RPMI8226 (cell line): ENCODE measurements around the gene PRAME.
"Not testable (repeated sequence)": the region's sequence is repeated elsewhere in the genome, so short reads cannot be mapped to it uniquely, and the experiment has no call there.

Experiments used
- DNase-seq: peaks from one replicate; pipeline ENCODE4 v3.0.0-alpha.2; 2015

Gene PRAME

DNA sequence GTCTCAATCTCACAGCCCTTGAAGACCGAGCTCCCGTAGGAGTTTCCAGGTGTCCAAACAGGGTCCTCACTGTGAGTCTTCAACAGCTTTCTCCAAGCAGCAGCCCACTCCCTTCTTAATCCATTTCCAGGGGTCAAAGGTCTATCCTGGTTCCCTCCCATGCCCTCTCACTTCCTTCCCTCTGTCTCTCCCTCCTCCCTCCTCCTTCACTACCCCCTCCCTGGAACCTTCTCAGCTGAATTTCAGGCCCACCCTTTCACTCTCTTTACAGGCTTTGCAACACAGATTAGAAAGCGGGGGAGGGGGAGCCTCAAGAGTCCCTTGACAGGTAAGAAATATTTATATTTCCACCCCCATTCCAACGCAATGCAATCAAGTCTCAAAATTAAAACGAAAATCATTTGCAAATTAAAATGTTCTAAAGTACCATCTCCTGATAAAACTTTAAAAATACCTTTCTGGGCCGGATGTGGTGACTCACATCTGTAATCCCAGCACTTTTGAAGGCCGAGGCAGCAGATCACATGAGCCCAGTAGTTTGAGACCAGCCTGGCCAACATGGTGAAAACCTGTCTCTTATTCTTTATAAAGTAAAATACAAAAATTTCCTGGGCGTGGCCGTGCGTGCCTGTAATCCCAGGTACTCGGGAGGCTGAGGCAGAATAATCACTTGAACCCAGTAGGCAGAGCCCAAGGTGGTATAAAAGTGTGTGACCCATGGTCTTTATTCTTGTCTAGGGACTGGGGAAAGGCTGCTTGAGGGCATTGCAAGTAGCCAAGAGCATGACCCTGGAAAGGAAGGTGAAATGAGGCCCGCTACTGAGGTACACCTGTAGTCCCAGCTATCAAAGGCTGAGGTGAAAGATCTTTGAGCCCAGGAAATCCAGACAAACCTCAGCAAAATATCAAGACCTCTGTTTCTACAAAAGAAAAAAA, 38.1 kb downstream of the PRAME start:
- no peak for DNase-seq

DNA sequence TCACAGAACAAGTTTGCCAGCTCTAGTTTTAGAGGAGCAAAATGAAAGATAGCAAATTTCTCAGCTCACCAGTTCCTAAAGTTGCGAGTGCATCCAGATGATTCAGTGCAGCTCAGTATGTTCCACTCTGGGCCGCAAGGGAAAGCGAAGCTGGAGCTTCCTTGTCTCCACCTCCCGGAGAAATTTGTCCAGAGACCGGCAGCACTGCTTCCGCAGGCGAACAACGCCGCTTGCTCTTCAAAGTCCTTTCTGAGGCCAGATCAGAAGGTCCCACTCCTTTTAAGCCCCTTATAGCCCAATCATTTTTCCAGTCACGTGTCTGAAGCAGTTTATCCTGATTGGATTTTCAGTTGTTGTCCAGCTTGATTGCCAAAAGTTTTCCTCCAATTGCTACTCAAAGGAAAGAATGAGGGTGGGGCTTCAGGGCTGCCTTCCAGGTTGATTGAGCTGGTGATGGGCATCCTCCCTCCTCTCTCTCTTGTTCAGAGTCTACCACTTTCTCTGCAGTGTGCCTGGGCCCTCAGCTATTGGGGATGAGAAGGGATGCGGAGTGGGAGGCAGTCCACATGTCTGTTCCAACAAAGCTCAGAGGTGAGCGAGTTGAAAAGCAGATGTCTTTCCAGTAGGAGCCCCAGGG, 38.9 kb downstream of the PRAME start, which contains the start of gene ZNF280A:
TSS of gene ZNF280A (minus strand) at position 251 of the 637 bp plus-strand sequence. CDS start 4,640 bp downstream, outside the sequence.
- DNase-seq, result no peak

DNA sequence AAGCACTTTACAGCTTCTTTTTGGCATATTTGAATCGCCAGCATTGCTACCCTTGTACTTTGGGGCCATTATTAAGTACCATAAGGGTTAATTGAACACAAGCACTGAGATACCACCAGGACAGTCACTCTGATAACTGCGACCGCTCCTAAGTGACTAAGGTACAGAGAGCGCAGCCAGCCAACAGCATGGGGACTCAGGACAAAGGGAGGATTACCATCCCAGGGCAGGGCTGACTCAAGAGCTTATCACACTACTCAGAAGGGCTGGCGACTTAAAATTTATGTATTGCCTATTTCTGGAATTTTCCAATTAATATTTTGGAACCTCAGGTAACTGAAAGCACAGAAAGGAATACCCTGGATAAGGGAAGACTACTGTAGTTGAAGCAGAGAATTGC, 39.5 kb downstream of the PRAME start:
- no peak for DNase-seq

DNA sequence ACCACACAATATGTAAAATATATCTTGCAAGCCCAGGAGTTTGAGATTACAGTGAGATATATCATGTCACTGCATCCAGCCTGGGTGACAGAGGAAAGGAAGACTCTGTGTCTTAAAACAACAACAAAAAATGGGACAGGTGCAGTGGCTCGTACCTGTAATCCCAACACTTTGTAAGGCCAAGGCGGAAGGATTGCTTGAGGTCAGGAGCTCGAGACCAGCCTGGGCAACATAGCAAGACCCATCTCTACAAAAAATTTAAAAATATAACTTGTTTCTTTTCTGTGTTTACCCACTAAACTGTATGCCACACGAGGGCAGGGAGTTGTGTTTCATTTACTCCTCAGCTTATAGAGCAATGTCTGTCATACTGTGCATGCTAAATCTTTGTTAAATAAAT, 42.1 kb downstream of the PRAME start:
- no peak for DNase-seq

DNA sequence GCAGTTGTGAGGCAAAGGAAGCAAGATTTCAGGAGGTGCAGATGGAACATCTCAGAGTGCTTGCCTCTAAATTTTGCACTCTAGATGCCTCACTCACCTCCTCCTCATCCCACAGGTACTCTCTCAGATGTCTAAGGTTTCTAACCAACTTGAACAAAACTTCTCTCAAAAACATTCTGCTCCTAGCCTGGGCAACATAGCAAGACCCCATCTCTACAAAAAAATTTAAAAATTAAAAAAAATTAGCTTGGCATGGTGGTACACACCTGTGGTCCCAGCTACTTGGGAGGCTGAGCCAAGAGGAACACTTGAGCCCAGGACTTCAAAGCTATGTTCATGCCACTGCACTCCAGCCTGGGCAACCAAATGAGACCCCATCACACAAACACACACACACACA, 43.2 kb downstream of the PRAME start:
- no peak for DNase-seq

DNA sequence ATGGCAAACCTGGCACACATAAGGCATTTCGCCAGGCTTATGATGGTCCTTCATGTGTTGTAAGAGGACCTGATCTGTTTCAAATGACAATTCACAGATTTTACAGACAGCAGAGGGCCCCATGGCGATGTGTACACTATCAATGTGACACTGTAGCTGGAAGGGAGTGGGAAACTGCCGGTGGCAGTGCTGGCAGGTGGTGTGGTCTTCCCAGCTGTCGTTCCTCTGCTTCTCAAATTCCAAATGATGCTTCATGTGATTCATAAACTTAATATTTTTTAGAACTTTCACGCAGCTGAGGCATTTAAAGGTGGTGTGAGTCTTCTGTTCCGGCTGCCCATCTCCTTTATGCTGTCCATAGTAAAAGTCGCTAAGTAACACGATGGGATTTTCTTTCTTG, 44.6 kb downstream of the PRAME start:
- DNase-seq, result not testable (repeated sequence)

DNA sequence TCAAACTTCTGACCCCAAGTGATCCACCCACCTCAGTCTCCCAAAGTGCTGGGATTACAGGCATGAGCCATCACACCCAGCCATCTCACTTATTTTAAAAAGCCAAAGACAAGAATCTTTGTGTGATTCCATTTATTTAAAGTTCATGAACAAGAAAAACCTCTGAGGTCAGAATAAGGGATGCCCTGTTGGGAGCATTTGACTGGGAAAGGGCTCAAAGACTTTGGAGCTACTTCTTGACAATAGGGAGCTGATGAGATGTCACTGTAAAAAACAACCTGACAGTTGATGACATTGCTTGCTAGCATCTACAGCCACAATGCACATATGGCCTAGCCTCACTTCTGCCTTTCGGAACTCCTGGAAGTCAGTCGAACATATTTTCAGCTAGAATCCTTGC, 45.4 kb downstream of the PRAME start:
- DNase-seq, result no peak

DNA sequence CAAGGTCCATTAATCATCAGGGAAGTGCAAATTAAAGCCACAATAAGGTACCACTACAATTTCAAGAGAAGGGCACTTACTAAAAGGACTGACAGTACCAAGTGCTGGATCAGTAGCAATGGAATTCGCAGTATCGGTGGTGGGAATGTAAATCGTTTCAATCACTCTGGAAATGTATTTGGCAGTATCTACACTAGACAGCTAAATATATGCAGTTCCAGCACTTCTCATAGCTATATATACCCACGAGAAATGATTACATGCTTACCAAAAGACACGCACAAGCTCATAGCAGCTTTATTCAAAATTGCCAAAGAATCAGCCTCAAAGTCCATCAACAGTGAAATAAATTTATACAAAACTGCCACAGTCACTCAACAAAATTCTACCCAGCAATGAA, 46.1 kb downstream of the PRAME start:
- DNase-seq, result no peak

DNA sequence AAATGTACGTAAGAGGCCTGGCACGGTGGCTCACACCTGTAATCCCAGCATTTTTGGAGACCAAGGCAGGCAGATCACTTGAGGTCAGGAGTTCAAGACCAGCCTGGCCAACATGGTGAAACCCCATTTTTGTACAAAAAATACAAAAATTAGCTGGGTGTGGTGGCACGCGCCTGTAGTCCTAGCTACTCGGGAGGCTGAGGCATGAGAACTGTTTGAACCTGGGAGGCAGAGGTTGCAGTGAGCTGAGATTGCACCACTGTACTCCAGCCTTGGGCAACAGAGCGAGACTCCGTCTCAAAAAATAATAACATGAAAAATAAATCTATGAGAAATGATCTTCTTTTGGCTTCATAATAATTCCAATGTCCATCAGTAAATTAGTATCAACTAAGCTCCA, 48.2 kb downstream of the PRAME start:
- not testable (repeated sequence) for DNase-seq

DNA sequence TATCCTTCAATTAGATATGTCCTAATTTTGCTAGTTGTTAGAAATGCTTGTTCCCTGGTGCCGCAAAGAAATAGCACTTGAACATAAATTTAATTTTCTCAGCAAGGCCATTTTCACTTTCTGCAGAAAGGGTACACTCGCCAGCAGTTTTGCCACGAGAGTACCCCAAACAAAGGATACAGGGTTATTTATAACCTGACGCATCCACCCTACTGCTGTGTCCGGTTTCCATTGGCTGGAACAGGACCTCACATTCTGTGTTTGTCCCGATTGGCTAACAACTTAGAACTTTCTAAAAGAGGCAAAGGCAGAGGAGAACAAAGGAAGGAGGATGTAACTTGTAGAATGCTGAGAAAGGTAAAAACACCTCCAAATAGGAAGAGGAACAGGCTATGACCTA, 49.2 kb downstream of the PRAME start:
- not testable (repeated sequence) for DNase-seq

DNA sequence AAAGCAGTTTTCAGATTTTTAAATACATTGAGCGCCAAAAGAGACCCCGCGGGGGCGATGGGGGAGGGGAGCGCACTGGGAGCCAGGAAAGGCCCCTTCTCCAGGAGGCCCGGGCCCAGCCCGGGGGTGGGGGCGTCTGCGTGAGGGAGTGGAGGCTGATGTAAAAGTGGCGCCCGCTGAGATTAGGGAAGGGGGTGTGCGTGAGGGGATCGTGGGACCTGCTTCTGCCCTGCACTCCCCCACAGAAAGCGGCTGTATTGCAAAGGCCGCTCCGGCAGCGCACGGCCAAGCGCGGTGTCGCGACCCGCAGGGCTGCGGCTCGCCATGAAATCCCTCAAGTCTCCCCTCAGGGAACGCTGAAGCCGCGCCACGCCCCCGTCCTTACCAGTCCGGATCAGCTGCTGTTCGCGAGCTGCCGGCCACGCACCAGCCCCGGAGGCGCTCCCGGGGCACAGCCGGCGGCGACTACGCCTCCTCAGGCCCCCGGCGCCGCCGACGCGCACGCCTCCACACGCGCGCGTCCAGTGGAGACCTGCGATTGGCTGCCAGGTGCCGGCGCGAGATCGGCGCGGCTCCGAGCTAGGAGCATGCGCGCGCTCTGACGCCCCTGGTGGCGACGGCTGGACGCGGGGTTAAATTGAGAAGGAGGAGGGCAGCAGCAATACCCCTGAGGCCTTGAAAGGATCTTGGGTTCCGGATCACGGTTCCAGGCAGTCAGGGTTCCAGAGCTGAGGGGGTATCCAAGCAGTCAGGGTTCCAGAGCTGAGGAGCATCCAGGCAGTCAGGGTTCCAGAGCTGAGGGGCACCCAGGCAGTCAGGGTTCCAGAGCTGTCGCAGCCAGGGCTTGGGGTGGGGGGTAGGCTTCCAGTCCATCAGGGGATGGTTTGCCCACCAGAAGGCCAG, 50.5 kb downstream of the PRAME start, which contains the start of gene ZNF280B:
TSS of gene ZNF280B (minus strand) at position 469 of the 903 bp plus-strand sequence. CDS start 19,344 bp downstream, outside the sequence.
- peak; percentile 70 for DNase-seq

DNA sequence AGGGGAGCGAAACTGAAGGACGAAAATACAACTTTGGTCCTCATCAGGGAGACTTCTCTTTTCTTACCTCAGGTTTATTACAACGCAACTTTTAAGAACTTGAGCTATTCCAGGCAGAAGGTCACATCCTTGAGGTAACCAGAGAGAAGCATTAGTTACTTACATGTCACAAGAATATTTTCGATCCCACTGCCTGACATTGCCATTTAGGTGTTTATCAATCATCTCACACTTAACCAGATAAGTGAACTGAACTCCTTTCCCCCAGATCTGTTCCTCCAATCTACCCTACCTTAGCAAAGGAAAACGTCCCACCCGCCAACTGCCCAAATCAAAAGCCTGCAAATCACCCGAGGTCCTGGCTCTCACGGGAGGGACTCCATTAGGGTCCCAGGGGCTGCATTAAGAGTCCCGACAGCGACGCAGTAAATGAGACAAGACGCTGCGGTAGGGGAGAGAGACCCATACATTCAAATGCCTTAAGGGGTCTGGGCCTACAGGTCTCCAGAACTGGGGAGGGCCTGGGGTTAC, 51.3 kb downstream of the PRAME start:
- DNase-seq, result no peak

DNA sequence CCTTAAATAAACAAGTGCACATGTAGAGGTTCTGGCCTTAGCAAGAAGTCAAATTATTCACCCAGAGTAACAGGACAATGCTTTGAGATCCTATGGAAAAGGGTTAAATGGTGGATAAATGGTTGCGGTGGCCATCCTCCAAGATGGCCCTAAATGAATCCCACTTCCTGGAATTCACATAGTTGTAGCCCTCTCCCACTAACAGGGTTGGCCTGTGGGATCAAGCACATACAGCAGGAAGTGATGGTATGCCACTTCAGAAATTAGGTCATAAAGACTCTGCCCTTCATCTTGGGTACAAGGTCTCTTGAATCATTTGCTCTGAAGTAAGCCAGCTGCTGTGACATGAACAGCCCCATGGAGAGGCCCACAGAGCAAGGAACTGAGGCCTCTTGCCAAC, 52.3 kb downstream of the PRAME start:
- DNase-seq, result no peak

DNA sequence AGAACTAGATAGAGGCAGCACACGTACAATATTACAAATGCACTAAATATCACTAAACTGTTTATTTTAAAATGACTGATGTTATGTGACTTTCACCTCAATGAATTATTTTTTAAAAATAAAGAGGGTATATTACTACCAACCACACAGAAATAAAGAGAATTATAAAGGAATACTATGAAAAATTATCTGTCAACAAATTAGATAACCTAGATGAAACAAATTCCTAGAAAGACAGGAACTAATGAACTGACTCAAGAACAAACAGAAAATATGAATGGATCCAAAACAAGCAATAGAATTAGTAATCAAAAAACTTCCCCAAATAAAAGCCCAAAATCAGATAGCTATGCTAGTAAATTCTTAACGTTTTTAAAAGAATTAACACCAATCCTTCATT, 60.8 kb downstream of the PRAME start:
- DNase-seq, result no peak
